Endometrial microvascular endothelial cells (primary cell): Measurements from ENCODE around the gene MYBPC2. TPM values are rescaled to one million over a fixed set of nuclear protein-coding genes. Genes with fewer than 3 reads are reported as not detected.
"Not testable (repeated sequence)": the region's sequence is repeated elsewhere in the genome, so short reads cannot be mapped to it uniquely, and the experiment has no call there.

Experiments
- in situ Hi-C: cut with HindIII; loops from 2 replicates; pipeline ENCODE4 v1.10.0; 2017; ENCODE audit warnings: low sequenced_read_pairs, low pct_unique_long_range_greater_than_20kb; ENCODE audit errors: inconsistent ontology term
- total RNA-seq: library from RNA; depleted of rRNA; stranded (reverse); fragments of >200 nt; gene quantifications from one replicate; pipeline ENCODE4 v1.2.3, GENCODE V29; 2015; ENCODE audit errors: inconsistent ontology term

Gene MYBPC2
- total RNA-seq, 1 donor from 2014 or later = not detected

DNA sequence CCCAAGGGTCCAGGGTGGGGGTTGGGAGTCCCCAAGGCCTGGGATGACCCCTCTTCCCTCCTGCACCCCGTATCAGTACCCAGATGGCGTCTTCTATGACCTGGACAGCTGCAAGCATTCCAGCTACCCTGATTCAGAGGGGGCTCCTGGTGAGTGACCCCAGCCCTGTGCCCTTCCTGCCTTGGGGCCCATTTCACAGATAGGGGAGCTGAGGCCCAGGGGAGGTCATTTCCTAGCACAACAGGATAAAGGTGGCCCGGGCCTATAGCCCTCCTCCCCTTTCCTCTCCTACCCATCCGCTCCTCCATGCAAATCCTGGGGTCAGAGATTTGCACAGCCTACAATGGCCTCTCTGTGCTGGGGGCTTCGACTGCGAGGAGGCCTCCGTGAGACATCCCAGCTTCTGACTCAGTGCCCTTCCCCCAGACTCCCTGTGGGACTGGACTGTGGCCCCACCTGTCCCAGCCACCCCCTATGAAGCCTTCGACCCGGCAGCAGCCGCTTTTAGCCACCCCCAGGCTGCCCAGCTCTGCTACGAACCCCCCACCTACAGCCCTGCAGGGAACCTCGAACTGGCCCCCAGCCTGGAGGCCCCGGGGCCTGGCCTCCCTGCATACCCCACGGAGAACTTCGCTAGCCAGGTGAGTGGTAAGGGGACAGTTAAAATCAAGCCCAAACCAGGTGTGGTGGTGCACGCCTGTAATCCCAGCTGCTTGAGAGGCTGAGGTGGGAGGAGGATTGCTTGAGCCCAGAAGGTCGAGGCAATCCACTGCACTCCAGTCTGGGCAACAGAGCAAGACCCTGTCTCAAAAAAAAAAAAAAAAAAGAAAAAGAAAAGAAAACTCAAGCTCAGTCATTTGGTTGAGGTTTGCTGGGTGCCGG is 10.1 kb upstream of the MYBPC2 start:
- in situ Hi-C loops = no loop called here

DNA sequence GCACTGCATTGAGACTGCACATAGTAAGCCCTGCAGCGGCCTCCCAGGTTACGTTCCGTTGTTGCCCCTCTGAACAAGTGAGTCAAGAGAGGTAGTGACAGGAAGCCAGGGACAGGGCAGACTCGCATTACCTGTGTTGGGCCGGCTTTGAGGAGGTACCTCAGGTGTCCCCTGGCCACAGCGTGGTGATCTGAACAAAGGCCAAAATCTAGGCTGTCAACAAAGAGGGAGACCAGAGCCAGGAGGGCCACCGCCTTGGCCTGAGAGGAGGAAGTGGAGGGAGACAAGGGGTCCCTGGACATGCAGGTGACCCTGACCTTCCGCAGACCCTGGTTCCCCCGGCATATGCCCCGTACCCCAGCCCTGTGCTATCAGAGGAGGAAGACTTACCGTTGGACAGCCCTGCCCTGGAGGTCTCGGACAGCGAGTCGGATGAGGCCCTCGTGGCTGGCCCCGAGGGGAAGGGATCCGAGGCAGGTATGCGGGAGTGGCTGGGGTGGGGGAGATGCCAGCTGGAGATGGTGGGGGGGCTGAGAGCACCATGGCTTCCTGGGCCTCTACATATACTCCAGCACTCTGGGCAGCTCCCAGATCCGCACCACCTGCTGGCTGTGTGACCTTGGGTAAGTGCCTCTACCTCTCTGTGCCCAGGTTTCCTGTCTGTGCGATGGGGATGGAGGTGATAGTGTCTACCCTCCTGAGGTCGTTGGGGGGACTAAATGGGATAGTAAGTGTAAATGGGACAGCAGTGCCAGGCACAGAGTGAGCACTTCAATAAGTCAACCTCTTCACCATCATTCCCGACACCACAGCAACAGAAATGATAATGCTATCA is 9.2 kb upstream of the MYBPC2 start:
- in situ Hi-C loops = no loop called here

DNA sequence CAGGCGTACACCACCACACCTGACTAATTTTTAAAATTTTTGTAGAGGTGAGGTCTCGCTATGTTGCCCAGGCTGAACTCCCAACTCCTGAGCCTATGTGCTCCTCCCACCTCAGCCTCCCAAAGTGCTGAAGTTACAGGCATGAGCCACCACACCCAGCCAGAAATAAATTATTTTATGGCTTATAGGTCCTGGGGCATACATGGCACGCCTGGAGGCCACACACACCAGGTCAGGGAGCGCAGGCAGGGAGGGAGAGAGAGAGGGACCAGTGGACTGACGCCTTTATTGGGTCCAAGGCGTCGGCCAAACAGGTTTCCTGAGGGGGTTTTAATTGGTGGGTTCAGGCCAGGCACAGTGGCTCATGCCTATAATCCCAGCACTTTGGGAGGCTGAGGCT is 7.1 kb upstream of the MYBPC2 start:
- in situ Hi-C loops = no loop called here

DNA sequence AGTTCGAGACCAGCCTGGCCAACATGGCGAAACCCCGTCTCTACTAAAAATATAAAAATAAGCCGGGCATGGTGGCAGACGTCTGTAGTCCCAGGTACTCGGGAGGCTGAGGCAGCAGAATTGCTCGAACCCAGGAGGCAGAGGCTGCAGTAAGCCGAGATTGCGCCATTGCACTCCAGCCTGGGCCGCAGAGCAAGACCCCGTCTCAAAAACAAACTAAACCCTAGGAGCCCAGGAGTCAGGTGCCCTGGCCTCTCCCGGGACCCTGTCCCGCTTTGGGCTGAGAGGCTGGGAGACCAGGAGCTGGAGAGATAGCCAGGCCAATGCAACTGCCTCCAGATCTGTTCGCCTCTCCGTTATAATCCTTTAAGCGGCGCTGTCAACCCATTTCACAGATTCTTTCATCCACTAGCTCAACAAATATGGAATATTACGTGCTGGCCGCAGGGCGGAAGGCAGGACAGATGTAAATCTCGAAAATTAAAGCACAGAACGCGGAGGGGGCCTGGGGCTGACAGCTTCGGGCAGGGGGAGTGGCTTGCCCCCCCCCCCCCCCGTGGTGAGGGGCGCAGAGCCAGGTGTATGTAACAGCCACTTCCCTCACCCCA is 5.3 kb upstream of the MYBPC2 start:
- in situ Hi-C loops = no loop called here

DNA sequence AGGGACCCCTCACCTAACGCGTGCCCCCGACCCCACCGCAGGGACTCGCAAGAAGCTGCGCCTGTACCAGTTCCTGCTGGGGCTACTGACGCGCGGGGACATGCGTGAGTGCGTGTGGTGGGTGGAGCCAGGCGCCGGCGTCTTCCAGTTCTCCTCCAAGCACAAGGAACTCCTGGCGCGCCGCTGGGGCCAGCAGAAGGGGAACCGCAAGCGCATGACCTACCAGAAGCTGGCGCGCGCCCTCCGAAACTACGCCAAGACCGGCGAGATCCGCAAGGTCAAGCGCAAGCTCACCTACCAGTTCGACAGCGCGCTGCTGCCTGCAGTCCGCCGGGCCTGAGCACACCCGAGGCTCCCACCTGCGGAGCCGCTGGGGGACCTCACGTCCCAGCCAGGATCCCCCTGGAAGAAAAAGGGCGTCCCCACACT is 4.7 kb upstream of the MYBPC2 start:
- in situ Hi-C loops = no loop called here

DNA sequence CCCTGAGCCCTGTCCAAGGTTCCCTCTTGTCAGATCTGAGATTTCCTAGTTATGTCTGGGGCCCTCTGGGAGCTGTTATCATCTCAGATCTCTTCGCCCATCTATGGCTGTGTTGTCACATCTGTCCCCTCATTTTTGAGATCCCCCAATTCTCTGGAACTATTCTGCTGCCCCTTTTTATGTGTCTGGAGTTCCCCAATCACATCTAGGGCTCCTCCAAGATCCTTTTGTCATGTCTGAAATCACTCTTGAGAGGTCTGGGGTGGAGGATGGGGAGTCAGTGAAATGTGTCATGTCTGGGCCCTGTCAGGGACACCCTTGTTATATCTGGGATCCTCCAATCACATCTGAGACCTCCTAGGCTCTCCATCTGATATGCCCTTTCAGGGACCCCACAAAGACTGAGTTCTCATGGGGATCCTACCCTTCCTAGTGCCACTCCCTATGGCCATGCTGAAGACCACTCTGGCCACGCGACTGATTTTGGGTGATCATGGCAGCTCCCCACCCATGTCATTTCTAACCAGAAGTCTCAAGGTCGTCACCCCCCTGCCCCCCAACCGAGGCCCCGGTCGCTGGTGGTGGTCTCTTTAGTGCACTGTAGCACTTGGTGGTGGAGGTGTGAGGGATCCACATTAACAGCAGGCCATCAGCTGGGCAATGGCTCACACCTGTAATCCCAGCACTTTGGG is 3.8 kb upstream of the MYBPC2 start:
- in situ Hi-C loops = no loop called here

DNA sequence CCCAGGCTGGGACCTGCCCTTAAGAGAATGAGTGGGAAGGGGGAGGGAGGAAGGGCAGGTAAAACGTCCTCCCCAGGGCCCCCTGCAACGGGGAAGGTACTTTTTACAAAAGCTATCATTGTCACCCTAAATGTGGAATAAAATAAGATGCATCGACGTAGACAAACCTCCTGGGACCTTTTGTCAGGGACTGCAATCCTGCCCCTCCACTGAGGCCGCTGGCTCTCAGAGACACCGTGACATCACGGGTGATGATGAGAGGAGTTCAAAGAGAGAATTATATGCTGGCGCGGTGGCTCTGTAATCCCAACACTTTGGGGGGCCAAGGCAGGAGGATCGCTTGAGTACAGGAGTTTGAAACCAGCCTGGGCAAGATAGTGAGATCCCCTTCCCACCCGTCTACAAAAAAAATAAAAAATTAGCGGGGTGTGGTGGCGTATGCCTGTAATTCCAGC is 1.8 kb upstream of the MYBPC2 start:
- in situ Hi-C loops = no loop called here

DNA sequence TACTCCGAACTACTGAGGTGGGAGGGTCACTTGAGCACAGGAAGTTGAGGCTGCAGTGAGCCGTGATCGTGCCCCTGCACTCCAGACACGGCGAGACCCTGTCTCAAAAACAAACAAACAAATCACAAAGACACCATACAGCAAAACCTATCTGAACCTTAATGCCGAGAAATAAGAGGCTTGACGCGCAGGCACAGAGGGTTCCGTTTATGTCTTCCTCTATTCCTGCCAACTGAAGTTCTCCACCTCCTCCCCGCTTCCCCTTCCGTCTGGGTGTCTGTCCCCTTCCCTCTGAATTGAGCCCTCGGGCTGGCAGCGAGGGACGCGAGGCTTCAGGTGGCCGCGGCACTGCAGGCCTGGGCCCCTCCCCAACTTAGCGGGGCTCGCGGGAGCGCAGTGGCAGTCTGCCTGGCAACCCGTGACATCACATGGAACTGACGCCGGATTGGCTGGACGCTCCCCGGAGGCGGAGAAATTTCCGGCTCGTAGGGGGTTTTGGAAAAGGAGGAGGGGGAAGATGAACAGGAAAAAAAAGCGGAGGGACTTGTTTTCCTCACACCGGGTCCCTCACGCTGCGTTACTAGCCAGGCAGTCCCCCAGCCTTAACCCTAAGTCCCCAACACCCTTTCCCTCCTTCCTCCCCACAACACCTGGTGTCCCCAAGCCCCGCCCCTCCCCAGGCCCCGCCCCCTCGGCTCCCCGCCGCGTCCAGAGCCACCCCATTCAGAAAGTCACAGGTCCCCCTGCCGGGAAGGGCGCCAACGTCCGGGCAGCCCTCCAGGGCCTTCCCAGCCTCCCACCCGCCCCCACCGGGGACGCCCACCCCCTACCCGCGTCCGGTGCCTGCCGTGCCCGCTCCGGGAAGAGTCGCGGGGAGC is 1.1 kb upstream of the MYBPC2 start:
- in situ Hi-C loops = no loop called here

DNA sequence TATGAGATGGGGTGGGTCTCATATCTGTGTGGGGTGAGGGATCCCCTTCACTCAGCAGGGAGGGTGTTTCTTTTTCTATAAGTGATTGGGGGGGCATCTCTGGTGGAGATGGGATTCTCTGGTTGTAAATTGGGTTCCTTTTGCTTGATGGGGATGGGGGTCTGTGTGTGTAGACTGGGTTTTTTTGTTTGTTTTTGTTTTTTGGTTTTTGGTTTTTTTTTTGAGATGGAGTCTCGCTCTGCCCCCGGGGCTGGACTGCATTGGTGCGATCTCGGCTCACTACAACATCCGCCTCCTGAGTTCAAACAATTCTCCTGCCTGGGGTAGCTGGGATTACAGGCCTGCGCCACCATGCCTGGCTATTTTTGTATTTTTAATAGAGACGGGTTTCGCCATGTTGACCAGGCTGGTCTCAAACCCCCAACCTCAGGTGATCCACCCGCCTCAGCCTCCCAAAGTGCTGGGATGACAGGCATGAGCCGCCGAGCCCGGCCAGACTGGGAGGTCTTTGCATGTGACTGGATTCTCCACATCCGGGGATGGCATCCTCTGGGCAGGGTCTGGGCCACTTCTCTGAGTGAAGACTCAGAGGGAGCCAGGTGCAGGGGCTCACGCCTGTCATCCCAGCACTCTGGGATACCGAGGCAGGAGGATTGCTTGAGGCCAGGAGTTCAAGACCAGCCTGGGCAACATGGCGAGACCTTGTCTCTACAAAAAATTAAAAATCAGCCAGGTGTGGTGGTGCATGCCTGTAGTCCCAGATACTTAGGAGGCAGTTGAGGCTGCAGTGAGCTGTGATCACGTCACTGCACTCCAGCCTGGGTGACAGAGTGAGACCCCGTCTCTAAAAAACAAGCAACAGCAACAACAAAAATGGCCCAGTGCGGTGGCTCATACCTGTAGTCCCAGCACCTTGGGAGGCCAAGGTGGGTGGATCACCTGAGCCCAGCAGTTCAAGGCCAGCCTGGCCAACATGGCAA is 799 bp downstream of the MYBPC2 start:
- in situ Hi-C loops = no loop called here

DNA sequence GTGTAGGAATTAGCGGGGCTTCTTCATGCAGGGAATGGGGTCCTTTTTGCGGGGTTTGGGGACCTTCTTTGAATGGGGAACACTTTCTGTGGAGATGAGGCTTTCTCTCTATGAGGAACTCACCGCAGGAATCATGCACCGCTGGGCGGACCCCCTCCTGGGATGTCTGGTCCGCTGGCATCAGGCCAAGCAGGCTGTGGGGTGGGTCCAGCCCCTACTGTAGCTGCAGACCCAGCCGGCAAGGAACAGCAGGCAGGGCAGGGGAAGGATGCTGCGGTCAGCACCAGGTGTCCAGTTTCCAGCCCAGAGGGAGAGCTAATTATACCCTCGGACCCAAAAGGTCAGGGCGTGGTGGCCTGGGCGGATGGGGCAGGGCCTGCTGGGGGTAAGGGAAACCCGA is 1.8 kb downstream of the MYBPC2 start:
- in situ Hi-C loops = no loop called here

DNA sequence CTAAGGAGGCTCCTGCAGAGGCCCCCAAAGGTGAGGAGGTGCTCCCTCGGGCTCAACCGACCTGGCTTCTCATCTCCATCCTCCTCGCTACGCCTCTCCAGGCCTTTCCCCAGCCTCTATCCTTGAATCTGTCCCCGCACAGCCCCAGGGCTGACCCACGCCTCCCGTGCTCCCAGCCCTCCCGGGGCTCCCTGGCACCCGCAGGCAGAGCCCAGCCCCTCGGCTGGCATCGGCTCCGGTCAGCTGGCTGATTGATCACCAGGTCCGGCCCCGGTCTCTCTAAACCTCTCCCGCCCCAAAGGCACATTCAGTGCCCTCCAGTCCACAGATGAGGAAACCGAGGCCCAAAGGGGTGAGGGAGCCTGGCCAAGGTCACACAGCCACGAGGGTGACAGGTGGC is 2.5 kb downstream of the MYBPC2 start:
- in situ Hi-C loops = no loop called here

DNA sequence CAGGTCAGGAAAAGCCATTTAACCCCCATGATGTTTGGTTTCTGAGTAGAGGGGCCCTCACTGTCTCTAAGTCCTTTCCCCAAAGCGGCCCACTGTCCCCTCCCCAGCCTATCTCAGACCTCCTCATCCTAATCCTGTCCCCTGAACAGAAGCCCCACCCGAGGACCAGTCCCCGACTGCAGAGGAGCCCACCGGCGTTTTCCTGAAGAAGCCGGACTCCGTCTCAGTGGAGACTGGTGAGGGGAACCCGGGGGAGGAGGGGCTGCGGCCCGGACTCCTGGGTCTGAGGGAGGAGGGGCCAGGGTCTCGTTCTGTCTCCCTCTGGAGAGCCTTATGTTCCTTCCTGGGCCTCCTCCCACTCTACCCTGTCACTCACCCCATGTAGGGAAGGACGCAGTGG is 2.9 kb downstream of the MYBPC2 start:
- in situ Hi-C loops = no loop called here

DNA sequence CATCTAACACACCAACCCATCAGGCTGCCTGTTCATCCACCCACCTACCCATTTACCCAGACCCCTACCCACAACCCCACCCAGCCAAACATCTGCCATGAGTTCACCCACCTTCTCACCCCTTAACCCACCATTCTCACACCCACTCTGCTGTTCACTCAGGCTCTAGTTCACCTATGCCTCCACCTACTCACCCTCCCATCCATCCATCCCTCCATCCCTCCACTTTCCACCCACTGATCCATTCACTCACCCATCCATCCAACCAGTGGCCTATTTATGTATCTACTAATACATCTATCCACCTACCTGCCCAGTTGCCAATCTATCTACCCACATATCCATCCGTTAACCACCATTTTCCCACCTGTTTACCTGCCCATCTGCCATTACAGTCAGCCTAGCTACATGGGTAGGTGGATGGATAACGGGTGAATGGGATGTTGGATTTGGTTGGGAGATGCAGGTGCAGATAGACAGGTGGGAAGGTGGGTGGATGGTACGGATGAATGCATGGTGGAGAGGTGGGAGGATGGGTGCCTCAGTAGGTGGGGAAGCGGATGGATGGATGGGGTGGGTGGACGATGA is 5.3 kb downstream of the MYBPC2 start:
- in situ Hi-C loops = no loop called here

DNA sequence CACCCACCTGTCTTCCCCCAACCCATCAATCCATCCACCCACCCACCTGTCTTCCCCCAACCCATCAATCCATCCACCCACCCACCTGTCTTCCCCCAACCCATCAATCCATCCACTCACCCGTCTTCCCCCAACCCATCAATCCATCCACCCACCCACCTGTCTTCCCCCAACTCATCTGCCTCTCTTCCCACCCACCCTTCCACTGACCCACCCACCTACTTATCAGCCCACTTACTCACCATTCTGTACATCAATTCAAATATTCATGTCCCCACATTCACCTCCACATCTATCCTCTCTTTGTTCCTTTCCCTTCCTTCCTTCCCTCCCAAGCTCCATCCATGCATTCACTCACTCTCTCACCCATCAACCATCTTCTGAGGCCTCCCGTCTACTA is 6.4 kb downstream of the MYBPC2 start:
- in situ Hi-C loops = not testable (repeated sequence)

DNA sequence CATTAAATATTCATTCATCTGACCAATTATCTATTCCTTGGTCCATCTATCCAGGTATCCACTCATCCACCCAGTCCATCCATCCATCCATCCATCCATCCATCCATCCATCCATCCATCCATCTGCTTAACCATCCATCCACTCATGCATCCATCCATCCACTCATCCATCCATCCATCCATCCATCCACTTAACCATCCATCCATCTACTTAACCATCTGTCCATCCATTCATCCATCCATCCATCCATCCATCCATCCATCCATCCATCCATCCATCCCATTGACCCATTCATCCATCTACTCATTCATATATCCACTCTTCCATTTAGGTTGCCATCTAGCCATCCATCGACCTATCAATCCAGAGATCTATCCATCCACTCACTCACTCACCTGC is 11.4 kb downstream of the MYBPC2 start:
- in situ Hi-C loops = no loop called here

DNA sequence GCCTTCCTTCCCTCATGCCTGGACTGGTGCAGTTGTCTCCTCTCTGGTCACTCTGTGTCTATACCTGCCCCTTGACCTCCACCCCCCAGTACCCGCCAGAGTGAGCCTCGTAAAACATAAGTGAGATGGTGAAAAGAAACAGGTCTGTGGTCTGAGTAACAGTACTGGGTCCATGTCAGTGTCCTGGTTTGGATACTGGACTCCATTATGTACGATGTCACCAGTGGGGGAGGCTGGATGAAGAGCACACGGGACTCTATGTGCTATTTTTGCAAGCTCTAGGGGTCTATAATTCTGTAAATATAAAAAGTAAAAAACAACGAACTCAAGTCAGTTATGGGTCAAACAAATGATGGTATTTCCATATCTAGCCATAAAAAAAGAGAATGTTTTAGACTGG is 14.4 kb downstream of the MYBPC2 start:
- in situ Hi-C loops = no loop called here

DNA sequence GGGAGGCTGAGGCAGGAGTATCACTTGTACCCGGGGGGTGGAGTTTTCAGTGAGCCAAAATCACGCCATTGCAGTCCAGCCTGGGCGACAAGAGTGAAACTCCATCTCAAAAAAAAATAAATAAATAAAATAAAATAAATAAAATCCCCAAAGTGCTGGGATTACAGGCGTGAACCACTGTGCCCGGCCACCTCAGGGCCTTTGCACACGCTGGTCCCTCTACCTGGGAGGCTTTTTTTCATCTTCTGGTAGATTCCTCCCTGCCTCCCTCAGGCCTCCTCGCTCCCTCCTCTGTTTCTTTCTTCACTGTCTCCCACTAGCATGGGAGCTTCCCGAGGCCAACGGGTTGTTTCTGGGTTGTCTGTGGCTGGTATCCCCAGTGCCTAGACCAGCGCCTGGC is 15.1 kb downstream of the MYBPC2 start:
- in situ Hi-C loops = no loop called here
